Ovary (tissue), 3 donors: Measurements from ENCODE around the gene KCNH6.

Experiments
- EP300 ChIP-seq: sonication (generic); formaldehyde crosslinking; IDR thresholded peaks from one replicate; pipeline ENCODE4 v1.6.1; 2017; ENCODE audit warnings: antibody characterized with exemption
- POLR2A ChIP-seq: fragments of 450-650 bp; IDR thresholded peaks from one replicate; pipeline ENCODE4 v1.6.1; 2017; ENCODE audit warnings: antibody characterized with exemption, mild to moderate bottlenecking, moderate library complexity
- TF ChIP-seq, protein P1 (sequence below), 3 donors: fragments of 450-650 bp in 2 of 3; fragments of 200-600 bp in 1 of 3; IDR thresholded peaks; one replicate each; pipeline versions ENCODE4 v1.5.1 to v1.8.0; 2016 to 2022; ENCODE audit warnings: antibody characterized with exemption in 3 of 3, mild to moderate bottlenecking in 1 of 3
- donor health status: DM: no; HTN: no; CAD: no.

DNA sequence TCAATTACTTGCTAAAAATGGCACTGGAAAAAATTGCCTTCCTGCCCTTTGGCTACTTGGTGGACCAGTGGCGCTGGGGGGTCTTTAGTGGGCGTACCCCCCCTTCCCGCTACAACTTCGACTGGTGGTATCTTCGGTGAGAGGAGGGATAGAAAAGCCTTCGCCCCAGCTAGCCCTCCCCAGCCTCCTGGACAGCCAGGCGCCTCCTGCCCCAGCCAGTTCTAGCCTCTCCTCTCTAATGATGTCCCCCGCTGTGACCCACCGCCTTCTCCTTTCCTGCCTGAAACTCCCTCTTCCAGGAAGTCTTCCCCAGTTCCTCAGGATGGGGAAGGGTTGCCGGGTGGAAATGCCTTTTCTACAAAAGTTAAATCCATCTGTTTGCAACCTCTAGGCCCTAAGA is 40.1 kb upstream of the KCNH6 start:
- TF ChIP-seq, protein P1, sequence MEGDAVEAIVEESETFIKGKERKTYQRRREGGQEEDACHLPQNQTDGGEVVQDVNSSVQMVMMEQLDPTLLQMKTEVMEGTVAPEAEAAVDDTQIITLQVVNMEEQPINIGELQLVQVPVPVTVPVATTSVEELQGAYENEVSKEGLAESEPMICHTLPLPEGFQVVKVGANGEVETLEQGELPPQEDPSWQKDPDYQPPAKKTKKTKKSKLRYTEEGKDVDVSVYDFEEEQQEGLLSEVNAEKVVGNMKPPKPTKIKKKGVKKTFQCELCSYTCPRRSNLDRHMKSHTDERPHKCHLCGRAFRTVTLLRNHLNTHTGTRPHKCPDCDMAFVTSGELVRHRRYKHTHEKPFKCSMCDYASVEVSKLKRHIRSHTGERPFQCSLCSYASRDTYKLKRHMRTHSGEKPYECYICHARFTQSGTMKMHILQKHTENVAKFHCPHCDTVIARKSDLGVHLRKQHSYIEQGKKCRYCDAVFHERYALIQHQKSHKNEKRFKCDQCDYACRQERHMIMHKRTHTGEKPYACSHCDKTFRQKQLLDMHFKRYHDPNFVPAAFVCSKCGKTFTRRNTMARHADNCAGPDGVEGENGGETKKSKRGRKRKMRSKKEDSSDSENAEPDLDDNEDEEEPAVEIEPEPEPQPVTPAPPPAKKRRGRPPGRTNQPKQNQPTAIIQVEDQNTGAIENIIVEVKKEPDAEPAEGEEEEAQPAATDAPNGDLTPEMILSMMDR (IDR thresholded peaks at IDR 0.05), result no peak
- TF ChIP-seq POLR2A, result no peak
- TF ChIP-seq EP300, result no peak
